Activated CD4-positive, alpha-beta T cell treated with anti-CD3 and anti-CD28 coated beads for 24 hours (primary cell): ENCODE results near the gene CFAP90.
A peak's percentile ranks its signal among the peaks of the same experiment; 100 is the strongest.

ENCODE experiments used
- DNase-seq, 2 donors: peaks; one replicate each; pipeline ENCODE4 v3.0.0-alpha.2; 2020; ENCODE audit warnings: low read depth in 2 of 2

Gene CFAP90

GRCh38 chr5:7850395-7851239 lies at the start of gene CFAP90:
Gene CFAP90, minus strand, starts transcription at chr5:7851133. Its CDS starts 112 bp downstream, at chr5:7851021.
- DNase-seq = no peak

GRCh38 chr5:7897014-7897600 lies 46.2 kb upstream of the CFAP90 start:
- no peak for DNase-seq

GRCh38 chr5:7894860-7895259 lies 43.9 kb upstream of the CFAP90 start:
- no peak for DNase-seq

GRCh38 chr5:7894439-7894838 lies 43.5 kb upstream of the CFAP90 start:
- no peak for DNase-seq

- no peak for DNase-seq
Observed at GRCh38 chr5:7888901-7889300, 38.0 kb upstream of the CFAP90 start.

GRCh38 chr5:7886849-7887475 lies 36.0 kb upstream of the CFAP90 start:
- DNase-seq = no peak

- no peak for DNase-seq
Observed at GRCh38 chr5:7884491-7885267, 33.7 kb upstream of the CFAP90 start.

GRCh38 chr5:7882926-7883325 lies 32.0 kb upstream of the CFAP90 start:
- DNase-seq = no peak

- DNase-seq = no peak
Observed at GRCh38 chr5:7881816-7882215, 30.9 kb upstream of the CFAP90 start.

- no peak for DNase-seq
Observed at GRCh38 chr5:7881091-7881490, 30.2 kb upstream of the CFAP90 start.

- DNase-seq = no peak
Observed at GRCh38 chr5:7878381-7878873, 27.5 kb upstream of the CFAP90 start.

GRCh38 chr5:7877851-7878250 lies 26.9 kb upstream of the CFAP90 start:
- DNase-seq = no peak

GRCh38 chr5:7876867-7877266 lies 25.9 kb upstream of the CFAP90 start:
- DNase-seq = no peak

- DNase-seq = no peak
Observed at GRCh38 chr5:7875151-7875550, 24.2 kb upstream of the CFAP90 start.

GRCh38 chr5:7874639-7875038 lies 23.7 kb upstream of the CFAP90 start:
- no peak for DNase-seq

GRCh38 chr5:7873216-7873615 lies 22.3 kb upstream of the CFAP90 start:
- no peak for DNase-seq

- DNase-seq = no peak
Observed at GRCh38 chr5:7872517-7873130, 21.7 kb upstream of the CFAP90 start.

GRCh38 chr5:7871653-7872052 lies 20.7 kb upstream of the CFAP90 start:
- no peak for DNase-seq

GRCh38 chr5:7869474-7870136 lies 18.7 kb upstream of the CFAP90 start:
- no peak for DNase-seq

- DNase-seq = peak; percentile 79 to 80
Observed at GRCh38 chr5:7868773-7869473, 18.0 kb upstream of the CFAP90 start, which contains the start of the genes FASTKD3 and MTRR. Gene FASTKD3, minus strand, starts transcription at chr5:7869031. Its CDS starts 948 bp downstream, at chr5:7868083. Gene MTRR, plus strand, starts transcription at chr5:7869148. Its CDS starts 1,647 bp downstream, at chr5:7870795.
